Ovary (tissue), 9 donors: Measurements from ENCODE around the gene NFIB. TPM values are rescaled to one million over a fixed set of nuclear protein-coding genes. Genes with fewer than 3 reads are reported as not detected.

Experiments
- DNase-seq, 5 donors: peaks; one replicate each; pipeline ENCODE4 v3.0.0-alpha.2; 2019 to 2020
- H3K27ac ChIP-seq, 2 donors: fragments of 200-600 bp; one replicate each; pipeline versions ENCODE4 v1.5.1 to v1.8.0; 2019 to 2022
- H3K27me3 ChIP-seq: fragments of 200-600 bp; one replicate; pipeline ENCODE4 v1.8.0; 2022
- H3K36me3 ChIP-seq: fragments of 200-600 bp; sonication (generic); one replicate; pipeline ENCODE4 v1.5.1; 2019
- H3K4me1 ChIP-seq: one replicate; pipeline ENCODE4 v1.8.1; 2013; ENCODE audit warnings: mild to moderate bottlenecking, moderate library complexity; ENCODE audit not compliant: insufficient read depth
- H3K4me3 ChIP-seq: fragments of 200-600 bp; sonication (generic); one replicate; pipeline ENCODE4 v1.5.1; 2017
- H3K9me3 ChIP-seq, 2 donors: fragments of 200-600 bp in 1 of 2; sonication (generic) in 1 of 2; one replicate each; pipeline versions ENCODE4 v1.5.1 to v1.8.1; 2013 to 2019; ENCODE audit warnings: mild to moderate bottlenecking in 1 of 2, moderate library complexity in 1 of 2
- EP300 ChIP-seq: sonication (generic); formaldehyde crosslinking; IDR thresholded peaks from one replicate; pipeline ENCODE4 v1.6.1; 2017; ENCODE audit warnings: antibody characterized with exemption
- POLR2A ChIP-seq: fragments of 450-650 bp; IDR thresholded peaks from one replicate; pipeline ENCODE4 v1.6.1; 2017; ENCODE audit warnings: antibody characterized with exemption, mild to moderate bottlenecking, moderate library complexity
- WGBS, 3 donors: extraction: QIAGEN DNeasy Blood & Tissue Kit in 1 of 3; methylation state at CpG; one replicate each; pipeline versions ENCODE4 v1.1.5 to v1.1.7; 2013 to 2017; 5-methylcytosine and 5-hydroxymethylcytosine counted together
- intact Hi-C, 4 donors: fragments of 100-400 bp; cut with DNase I; formaldehyde crosslinking; loops; one replicate each; pipeline versions ENCODE4 v1.11.0 to v1.15.1; 2022 to 2023
- polyA plus RNA-seq, 2 donors: library from polyadenylated mRNA; stranded (reverse); fragments of 200-250 nt in 1 of 2; fragments of 350-450 nt in 1 of 2; fragmentation: Illumina TruSeq in 1 of 2; extraction: RNeasy Lipid Tissue Mini Kit (QIAGEN cat#74804) in 1 of 2; gene quantifications; one replicate each; pipeline ENCODE4 v1.2.3, GENCODE V29; 2013 to 2014
- total RNA-seq, 7 donors: library from RNA; depleted of rRNA in 2 of 7; stranded (reverse); fragments of >200 nt in 2 of 7; fragmentation: NEBNext Ultra II Directional in 3 of 7; extraction: Animal tissue kit (Norgen Biotek cat#: 25700) in 3 of 7; gene quantifications; one replicate each; pipeline versions ENCODE4 v1.1.0 to v1.2.4, GENCODE V29; 2016 to 2023
- TF ChIP-seq, protein P1 (sequence below), 3 donors: fragments of 450-650 bp in 2 of 3; fragments of 200-600 bp in 1 of 3; IDR thresholded peaks; one replicate each; pipeline versions ENCODE4 v1.5.1 to v1.8.0; 2016 to 2022; ENCODE audit warnings: antibody characterized with exemption in 3 of 3, mild to moderate bottlenecking in 1 of 3
- donor health status: DM: no; HTN: no; CAD: no; lungs with moderate emphysema.
- donor health status: DM: no; HTN: no; CAD: no.
- donor health status: Bipolar disorder and iron deficiency.
- donor health status: DM: yes; HTN: yes; CAD: no.
- donor health status: DM: no; HTN: no; CAD: no.
- donor health status: DM: yes; HTN: yes; CAD: no.

Gene NFIB
- total and polyA plus RNA-seq, 9 donors, result 8.7 to 111 (median 53.2) TPM

DNA sequence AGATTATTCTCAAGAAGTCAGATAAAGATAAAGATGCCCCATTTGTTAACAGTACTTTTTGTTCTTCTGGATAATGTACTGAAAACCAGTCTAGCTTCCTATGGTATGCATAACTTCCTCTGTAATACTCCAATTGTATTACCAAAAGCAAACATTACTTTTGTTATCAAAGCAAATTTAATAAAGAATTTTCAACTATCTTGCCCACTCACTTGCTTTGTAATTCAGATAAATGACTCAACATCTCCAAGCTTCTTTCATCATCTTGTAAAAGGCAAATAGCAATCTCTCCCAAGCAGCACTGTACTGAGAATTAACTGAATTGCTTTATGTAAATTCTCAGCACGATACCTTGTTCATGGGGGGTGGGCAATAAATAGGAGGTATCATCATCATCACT lies 98.3 kb downstream of the NFIB start:
- intact Hi-C loops, result no loop called here
- H3K4me1 ChIP-seq, result peaks cover 5% of the 10 kb centered on the region
- 93 to 95% (median 93%) methylated on average over 1 of the region's 1 CpG for WGBS, 3 donors
- H3K36me3 ChIP-seq, result no peaks in the 10 kb centered on the region
- no peaks in the 10 kb centered on the region for H3K9me3 ChIP-seq
- H3K27ac ChIP-seq, result no peak overlapping the region
- H3K27me3 ChIP-seq, result no peaks in the 10 kb centered on the region
- H3K4me3 ChIP-seq, result no peak overlapping the region
- no peak for TF ChIP-seq POLR2A
- TF ChIP-seq, protein P1, sequence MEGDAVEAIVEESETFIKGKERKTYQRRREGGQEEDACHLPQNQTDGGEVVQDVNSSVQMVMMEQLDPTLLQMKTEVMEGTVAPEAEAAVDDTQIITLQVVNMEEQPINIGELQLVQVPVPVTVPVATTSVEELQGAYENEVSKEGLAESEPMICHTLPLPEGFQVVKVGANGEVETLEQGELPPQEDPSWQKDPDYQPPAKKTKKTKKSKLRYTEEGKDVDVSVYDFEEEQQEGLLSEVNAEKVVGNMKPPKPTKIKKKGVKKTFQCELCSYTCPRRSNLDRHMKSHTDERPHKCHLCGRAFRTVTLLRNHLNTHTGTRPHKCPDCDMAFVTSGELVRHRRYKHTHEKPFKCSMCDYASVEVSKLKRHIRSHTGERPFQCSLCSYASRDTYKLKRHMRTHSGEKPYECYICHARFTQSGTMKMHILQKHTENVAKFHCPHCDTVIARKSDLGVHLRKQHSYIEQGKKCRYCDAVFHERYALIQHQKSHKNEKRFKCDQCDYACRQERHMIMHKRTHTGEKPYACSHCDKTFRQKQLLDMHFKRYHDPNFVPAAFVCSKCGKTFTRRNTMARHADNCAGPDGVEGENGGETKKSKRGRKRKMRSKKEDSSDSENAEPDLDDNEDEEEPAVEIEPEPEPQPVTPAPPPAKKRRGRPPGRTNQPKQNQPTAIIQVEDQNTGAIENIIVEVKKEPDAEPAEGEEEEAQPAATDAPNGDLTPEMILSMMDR (IDR thresholded peaks at IDR 0.05), result no peak
- no peak for TF ChIP-seq EP300
- no peak for DNase-seq

DNA sequence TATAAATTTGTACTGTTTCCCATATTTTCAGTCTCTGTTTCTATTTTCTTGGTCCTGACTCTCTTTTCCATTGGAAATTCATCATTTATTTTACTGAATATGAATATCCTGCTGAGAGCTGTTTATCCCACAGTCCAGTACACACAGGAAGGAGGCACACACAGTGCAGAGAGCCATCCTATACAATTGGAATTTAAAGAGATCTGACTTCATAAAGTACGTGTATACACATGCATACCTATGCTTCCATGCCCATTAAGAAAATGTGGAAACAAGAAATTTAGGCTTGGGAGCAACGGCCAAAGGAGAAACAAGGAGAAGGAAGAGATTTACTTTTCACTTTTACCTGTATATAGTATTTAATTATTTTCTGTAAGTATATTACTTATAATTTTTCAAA lies 99.2 kb downstream of the NFIB start:
- no peak for DNase-seq
- H3K4me3 ChIP-seq, result no peak overlapping the region
- no peak overlapping the region for H3K27ac ChIP-seq
- H3K36me3 ChIP-seq, result no peaks in the 10 kb centered on the region
- H3K9me3 ChIP-seq, result no peaks in the 10 kb centered on the region
- H3K27me3 ChIP-seq, result no peaks in the 10 kb centered on the region
- TF ChIP-seq EP300, result no peak
- TF ChIP-seq, protein P1 (IDR thresholded peaks at IDR 0.05), result no peak
- no peak for TF ChIP-seq POLR2A
- no peaks in the 10 kb centered on the region for H3K4me1 ChIP-seq
- intact Hi-C loops, result no loop called here
- 88 to 95% (median 90%) methylated on average over 2 of the region's 2 CpGs for WGBS, 3 donors

DNA sequence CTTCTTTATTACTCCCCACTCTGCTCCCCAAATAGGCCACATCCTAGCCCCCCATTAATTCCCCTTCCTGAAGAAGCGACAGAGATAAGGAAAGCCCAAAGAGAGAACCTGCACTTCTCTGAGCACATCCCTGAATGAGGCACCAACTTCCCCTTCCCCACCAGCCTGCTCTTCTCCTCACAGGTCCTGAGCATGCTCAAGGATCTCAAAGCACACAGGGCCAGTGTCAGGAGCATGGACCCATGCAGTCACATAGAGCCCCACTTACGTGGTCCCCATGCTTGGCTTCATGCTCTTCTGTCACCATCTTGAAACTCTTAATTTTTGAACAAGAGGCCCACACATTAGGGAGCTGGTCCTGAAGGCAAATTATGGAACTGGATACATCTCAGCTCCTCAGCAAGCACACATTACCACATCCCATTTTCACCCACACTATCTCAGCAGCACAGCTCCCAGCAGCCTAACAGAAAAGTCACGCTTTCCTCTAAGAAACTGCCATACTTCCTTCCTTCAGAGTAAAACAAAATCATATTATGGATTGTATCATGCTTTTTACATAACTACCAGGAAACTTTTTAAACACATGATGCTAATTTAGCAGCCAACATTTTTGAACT lies 99.8 kb downstream of the NFIB start:
- no peaks in the 10 kb centered on the region for H3K27me3 ChIP-seq
- H3K36me3 ChIP-seq, result no peaks in the 10 kb centered on the region
- 93 to 97% (median 97%) methylated on average over 3 of the region's 3 CpGs for WGBS, 3 donors
- TF ChIP-seq, protein P1 (IDR thresholded peaks at IDR 0.05), result no peak
- no peak for TF ChIP-seq EP300
- TF ChIP-seq POLR2A, result no peak
- intact Hi-C loops, result no loop called here
- H3K4me1 ChIP-seq, result no peaks in the 10 kb centered on the region
- H3K4me3 ChIP-seq, result no peak overlapping the region
- no peak for DNase-seq
- no peaks in the 10 kb centered on the region for H3K9me3 ChIP-seq
- H3K27ac ChIP-seq, result no peak overlapping the region

DNA sequence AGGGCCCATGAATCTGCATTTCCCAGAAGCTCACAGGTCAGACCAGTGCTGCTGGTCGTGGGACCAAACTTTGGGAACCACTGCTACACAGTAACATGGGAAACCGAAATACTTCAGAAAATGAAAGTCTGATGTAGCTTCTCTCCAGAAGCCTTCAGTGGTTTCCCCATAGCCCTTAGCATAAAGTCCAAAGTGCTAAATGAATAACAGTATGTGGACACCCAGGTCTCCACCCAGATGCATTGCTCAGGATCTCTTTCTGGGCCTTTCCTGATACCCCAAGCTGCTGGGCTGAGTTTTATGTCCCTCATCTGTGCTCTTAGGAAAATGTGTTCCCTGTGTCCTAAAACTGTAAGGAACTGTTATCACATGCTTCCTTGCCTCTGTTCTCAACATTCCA lies 100.4 kb downstream of the NFIB start:
- Histone ChIP-seq H3K4me1 (no peaks in the 10 kb centered on the region), H3K27me3 (no peaks in the 10 kb centered on the region), H3K4me3 (no peak overlapping the region), H3K9me3 (no peaks in the 10 kb centered on the region), H3K27ac (no peak overlapping the region), H3K36me3 (no peaks in the 10 kb centered on the region)
- intact Hi-C loops, result no loop called here
- 93 to 95% (median 93%) methylated on average over 2 of the region's 2 CpGs for WGBS, 3 donors
- no peak for DNase-seq
- TF ChIP-seq, protein P1 (IDR thresholded peaks at IDR 0.05), result no peak
- TF ChIP-seq POLR2A (no peak), EP300 (no peak)
